OCI-LY3 (cell line): ENCODE results near the gene HRH1.

ENCODE experiments used
- H2AFZ ChIP-seq: fragments of 200-600, 300-600 bp; shearing (Covaris generic); 2 replicates; pipeline ENCODE4 v1.6.0; 2014; ENCODE audit warnings: antibody characterized with exemption, low read depth, low read length
- H3K27ac ChIP-seq: fragments of 200-600, 300-600 bp; sonication (generic); 2 replicates; pipeline ENCODE4 v1.5.1; 2014; ENCODE audit warnings: mild to moderate bottlenecking, low read length, moderate library complexity, mixed read lengths
- H3K27me3 ChIP-seq: fragments of 200-600, 300-600 bp; sonication (generic); 2 replicates; pipeline ENCODE4 v1.6.1; 2014; ENCODE audit warnings: low read depth, low read length, mixed read lengths
- H3K36me3 ChIP-seq: fragments of 200-600, 300-600 bp; sonication (generic); replicated peaks from 2 replicates; pipeline ENCODE3; 2014; ENCODE audit warnings: low read depth, low read length, mixed read lengths
- H3K4me1 ChIP-seq: fragments of 300-600, 200-600 bp; sonication (generic); 2 replicates; pipeline ENCODE4 v1.6.1; 2014; ENCODE audit warnings: low read length, mixed read lengths
- H3K4me2 ChIP-seq: fragments of 200-600, 300-600 bp; sonication (generic); 2 replicates; pipeline ENCODE4 v1.6.1; 2014; ENCODE audit warnings: low read length, mixed read lengths
- H3K4me3 ChIP-seq: fragments of 300-600, 200-600 bp; sonication (generic); 2 replicates; pipeline ENCODE4 v1.5.1; 2014; ENCODE audit warnings: antibody characterized with exemption, mild to moderate bottlenecking, low read length, moderate library complexity
- H3K79me2 ChIP-seq: fragments of 300-600, 200-600 bp; shearing (Covaris generic); 2 replicates; pipeline ENCODE4 v1.6.1; 2014; ENCODE audit warnings: mild to moderate bottlenecking, low read length, mixed read lengths
- H3K9ac ChIP-seq: fragments of 300-600, 200-600 bp; shearing (Covaris generic); 2 replicates; pipeline ENCODE4 v1.6.0; 2014; ENCODE audit warnings: mild to moderate bottlenecking, low read length, moderate library complexity
- H3K9me3 ChIP-seq: fragments of 200-600, 300-600 bp; shearing (Covaris generic); 2 replicates; pipeline ENCODE4 v1.6.1; 2014; ENCODE audit warnings: low read length, mixed read lengths; ENCODE audit not compliant: insufficient read depth
- H4K20me1 ChIP-seq: fragments of 200-600, 300-600 bp; sonication (generic); 2 replicates; pipeline ENCODE4 v1.6.1; 2016; ENCODE audit warnings: low read length, mixed read lengths; ENCODE audit not compliant: insufficient read depth
- CTCF ChIP-seq: fragments of 200-600, 300-600 bp; sonication (generic); IDR thresholded peaks from 2 replicates; pipeline ENCODE4 v1.5.1; 2014; ENCODE audit warnings: antibody characterized with exemption, low read length, low read depth
- EZH2phosphoT487 ChIP-seq: fragments of 200-600 bp; shearing (Covaris generic); IDR thresholded peaks from 2 replicates; pipeline ENCODE4 v1.6.1; 2018; ENCODE audit warnings: antibody characterized with exemption, mixed run types, low read depth

Gene HRH1

DNA sequence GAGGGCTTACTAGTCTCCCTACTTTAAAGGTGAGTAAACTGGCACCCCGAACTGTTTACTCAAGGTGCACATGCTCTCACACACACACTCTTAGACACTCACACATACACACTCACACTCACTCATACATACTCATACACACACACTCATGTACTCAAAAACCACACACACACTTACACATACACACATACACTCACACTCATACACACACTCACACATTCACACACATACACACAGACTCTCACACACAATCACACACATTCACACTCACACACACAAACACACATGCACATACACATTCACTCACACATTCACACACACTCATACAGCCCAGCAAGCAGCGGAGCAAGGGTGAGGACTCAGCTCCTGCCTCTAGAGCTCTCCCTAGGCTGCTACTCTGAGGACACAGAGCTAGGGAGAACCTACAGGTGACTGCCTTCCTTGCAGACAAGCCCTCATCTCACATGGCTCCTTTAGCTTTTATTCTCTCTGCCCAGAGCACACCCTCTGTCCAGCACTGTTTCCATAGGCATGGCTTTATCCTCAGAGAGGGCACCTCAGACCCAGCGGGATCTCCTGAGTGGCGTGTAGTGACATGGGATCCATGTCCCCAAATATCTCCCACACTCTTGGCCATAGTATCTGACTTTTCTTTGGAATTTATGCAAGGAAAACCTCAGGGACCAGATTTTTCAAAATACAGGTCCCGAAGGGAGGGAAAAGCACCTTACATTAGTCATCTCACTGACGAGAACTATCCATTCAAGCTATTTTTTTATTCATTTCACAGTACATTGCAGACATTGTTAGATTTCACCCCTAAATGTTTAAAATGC lies 91.8 kb downstream of the HRH1 start:
- Histone ChIP-seq H3K36me3 (no peaks in the 10 kb centered on the region), H3K9me3 (no peaks in the 10 kb centered on the region), H3K4me3 (no peak overlapping the region), H3K79me2 (no peaks in the 10 kb centered on the region), H3K4me1 (no peaks in the 10 kb centered on the region), H3K9ac (no peak overlapping the region), H3K27ac (no peak overlapping the region), H4K20me1 (no peaks in the 10 kb centered on the region), H3K27me3 (peaks cover 6% of the 10 kb centered on the region; the same call in 1 of the 2 replicates), H2AFZ (no peak overlapping the region), H3K4me2 (no peak overlapping the region)
- TF ChIP-seq EZH2phosphoT487 (no peak), CTCF (no peak)

- Histone ChIP-seq H3K36me3 (no peaks in the 10 kb centered on the region), H3K27me3 (peaks cover 6% of the 10 kb centered on the region; the same call in 1 of the 2 replicates), H3K4me2 (no peak overlapping the region), H3K27ac (no peak overlapping the region), H4K20me1 (no peaks in the 10 kb centered on the region), H3K4me3 (no peak overlapping the region), H3K9ac (no peak overlapping the region), H3K4me1 (no peaks in the 10 kb centered on the region), H2AFZ (no peak overlapping the region), H3K9me3 (no peaks in the 10 kb centered on the region), H3K79me2 (no peaks in the 10 kb centered on the region)
- TF ChIP-seq CTCF (no peak), EZH2phosphoT487 (no peak)
Observed at GRCh38 chr3:11246663-11246970, 92.3 kb downstream of the HRH1 start.

GRCh38 chr3:11247362-11247761 lies 93.1 kb downstream of the HRH1 start:
- Histone ChIP-seq H3K4me3 (no peak overlapping the region), H2AFZ (no peak overlapping the region), H3K4me2 (no peak overlapping the region), H3K27me3 (peaks cover 6% of the 10 kb centered on the region; the same call in 1 of the 2 replicates), H4K20me1 (no peaks in the 10 kb centered on the region), H3K27ac (no peak overlapping the region), H3K36me3 (no peaks in the 10 kb centered on the region), H3K9me3 (no peaks in the 10 kb centered on the region), H3K79me2 (no peaks in the 10 kb centered on the region), H3K4me1 (no peaks in the 10 kb centered on the region), H3K9ac (no peak overlapping the region)
- TF ChIP-seq EZH2phosphoT487 (no peak), CTCF (no peak)

DNA sequence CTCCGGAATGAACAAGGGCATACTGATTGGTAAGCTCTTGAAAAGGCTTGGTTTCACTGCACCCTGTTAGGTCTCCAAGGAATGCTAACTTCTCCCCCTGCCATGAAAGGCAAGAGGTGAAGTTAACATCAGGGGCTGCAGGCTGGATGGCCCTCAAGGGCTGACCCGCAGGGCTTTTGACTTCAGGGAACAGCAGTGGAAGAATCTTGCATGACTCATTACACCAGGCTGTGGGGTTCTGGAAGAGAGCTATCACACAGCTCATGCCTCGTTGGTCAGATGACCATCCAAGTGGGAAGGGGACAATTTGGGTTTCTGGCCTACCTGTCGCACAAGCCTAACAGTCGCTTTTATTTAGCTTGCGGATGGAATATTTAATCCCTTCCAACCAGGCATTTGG lies 94.3 kb downstream of the HRH1 start:
- H3K27me3 ChIP-seq = peaks cover 4% of the 10 kb centered on the region; the same call in 1 of the 2 replicates
- H3K4me3 ChIP-seq = no peak overlapping the region
- H3K4me1 ChIP-seq = no peaks in the 10 kb centered on the region
- no peak overlapping the region for H3K27ac ChIP-seq
- no peak overlapping the region for H3K4me2 ChIP-seq
- H3K9me3 ChIP-seq = no peaks in the 10 kb centered on the region
- TF ChIP-seq CTCF (no peak), EZH2phosphoT487 (no peak)
- no peaks in the 10 kb centered on the region for H3K36me3 ChIP-seq
- no peak overlapping the region for H3K9ac ChIP-seq
- H3K79me2 ChIP-seq = no peaks in the 10 kb centered on the region
- no peaks in the 10 kb centered on the region for H4K20me1 ChIP-seq
- no peak overlapping the region for H2AFZ ChIP-seq
